ENCODE data around the gene FGD2.

FGD2 gene

DNA sequence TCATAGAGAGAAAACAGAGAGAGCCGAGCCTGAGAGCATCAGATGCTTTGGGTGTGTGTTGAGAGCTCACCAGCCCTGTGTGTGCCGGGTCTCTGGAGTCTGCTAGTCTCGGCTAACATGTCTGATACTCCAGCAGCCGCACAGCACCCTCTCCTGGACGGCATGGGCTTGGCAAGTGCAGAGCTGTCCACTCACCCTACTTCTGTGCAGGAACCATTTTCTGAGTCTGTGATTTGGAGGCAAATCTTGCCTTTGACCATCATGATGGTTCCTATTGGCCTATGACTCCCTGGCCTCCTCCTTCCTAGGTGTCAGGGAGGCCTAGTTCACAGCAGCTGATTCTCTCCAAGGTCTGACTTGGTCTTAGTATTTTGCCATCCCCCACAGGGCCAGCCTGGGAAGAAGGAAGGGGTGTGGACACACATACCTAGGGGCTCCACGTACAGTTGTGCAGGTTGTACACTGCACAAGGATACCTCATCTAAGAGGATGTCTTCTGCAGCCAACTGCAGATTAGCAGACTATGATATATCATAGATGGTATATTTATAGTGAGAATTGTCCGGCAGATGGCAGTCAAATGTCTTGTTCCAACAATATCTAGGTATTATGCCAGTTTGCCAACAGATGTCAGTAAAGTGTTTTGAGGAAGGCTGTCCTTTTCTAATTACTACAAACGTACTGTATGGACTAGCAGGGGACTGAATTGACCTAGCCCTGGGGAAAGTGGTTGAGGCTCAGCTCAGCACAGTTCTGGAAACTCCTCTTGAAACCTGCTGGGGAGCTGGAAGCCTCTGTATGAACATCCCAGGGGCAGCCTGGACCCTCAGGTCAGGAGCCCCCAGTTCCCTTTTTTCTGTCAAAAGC lies 13.0 kb downstream of the FGD2 start:
- DNase-seq (ENCODE audit: low spot score): peak; percentile 92

DNA sequence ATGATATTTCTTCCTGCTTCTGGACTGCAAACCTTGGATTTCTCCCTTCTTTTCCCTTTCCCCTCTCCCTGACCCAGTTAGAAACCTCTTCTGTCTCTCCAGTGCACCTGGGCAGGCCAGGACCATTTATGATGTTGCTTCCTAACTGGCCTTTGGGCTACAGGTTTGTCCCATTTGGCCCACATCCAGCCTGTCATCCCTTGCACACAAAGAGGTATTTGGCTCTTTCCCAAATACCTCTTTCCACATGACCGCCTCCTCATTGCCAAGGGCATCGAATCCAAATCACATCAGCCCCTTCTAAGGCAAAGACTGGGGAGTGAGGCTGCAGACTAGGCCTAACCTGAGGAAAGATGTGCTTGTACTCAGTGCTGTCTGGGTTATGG lies 13.6 kb downstream of the FGD2 start:
- DNase-seq (ENCODE audit: low spot score): no peak

DNA sequence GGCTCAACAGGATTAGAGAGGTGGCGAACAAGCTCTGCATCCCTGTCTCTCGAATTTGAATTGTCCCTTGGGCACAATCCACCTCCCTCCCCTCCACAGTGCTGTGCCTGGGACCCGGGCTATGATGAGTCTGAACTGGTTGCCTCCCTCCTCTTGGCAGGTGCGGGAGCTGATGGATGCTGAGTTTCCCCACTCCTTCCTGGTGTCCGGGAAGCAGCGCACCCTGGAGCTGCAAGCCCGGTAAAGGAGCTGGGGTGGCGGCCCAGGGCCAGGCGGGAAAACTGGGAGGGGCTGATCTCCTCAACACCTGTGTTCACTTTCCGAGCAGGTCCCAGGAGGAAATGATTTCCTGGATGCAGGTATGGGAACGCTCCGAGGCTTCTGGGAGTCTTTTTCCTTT lies 14.9 kb downstream of the FGD2 start:
- no peak for DNase-seq (ENCODE audit: low spot score)

GRCh38 chr6:37020812-37021211 lies 15.4 kb downstream of the FGD2 start:
- no peak for DNase-seq (ENCODE audit: low spot score)

DNA sequence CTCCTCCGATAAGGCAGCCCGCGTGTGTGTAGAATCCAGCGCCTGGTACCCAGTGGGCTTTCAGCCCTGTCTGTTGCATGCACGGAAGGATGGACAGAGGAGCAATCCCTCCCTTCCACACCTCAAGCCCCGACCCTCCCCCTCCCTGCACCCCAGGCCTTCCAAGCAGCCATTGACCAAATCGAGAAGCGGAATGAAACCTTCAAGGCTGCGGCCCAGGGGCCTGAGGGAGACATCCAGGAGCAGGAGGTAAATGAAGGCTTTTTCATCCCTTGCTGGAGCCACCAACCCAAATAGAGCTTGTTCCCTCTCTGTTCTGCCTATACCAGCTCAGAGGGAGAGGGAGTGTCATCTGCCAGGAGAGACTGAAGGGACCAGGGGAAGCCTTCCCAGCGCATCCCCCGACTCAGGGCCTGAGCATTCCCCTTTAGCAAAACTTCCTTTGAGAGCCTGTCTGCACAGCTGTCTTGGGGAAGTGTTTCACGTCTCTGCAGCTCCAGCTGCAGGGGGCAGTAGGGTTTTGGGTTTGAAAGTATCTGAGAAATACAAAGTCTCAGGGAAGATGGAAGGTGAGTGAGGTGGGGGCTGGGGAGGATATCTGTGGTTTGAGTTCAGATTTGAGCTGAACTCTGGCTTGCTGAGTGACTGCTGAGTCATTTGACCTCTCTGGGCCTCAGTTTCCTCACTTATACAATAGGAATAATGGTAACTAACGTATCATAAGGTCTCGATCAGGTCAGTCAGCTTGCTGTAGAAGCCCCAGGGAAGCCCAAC lies 16.1 kb downstream of the FGD2 start:
- DNase-seq (ENCODE audit: low spot score): peak; percentile 88

GRCh38 chr6:37022135-37022863 lies 16.8 kb downstream of the FGD2 start:
- DNase-seq (ENCODE audit: low spot score): no peak

- DNase-seq (ENCODE audit: low spot score): peak; percentile 44
These were observed 19.3 kb downstream of the FGD2 start for GRCh38 chr6:37024656-37025337.

- DNase-seq (ENCODE audit: low spot score): no peak
These were observed 20.4 kb downstream of the FGD2 start for GRCh38 chr6:37025621-37026466.

DNA sequence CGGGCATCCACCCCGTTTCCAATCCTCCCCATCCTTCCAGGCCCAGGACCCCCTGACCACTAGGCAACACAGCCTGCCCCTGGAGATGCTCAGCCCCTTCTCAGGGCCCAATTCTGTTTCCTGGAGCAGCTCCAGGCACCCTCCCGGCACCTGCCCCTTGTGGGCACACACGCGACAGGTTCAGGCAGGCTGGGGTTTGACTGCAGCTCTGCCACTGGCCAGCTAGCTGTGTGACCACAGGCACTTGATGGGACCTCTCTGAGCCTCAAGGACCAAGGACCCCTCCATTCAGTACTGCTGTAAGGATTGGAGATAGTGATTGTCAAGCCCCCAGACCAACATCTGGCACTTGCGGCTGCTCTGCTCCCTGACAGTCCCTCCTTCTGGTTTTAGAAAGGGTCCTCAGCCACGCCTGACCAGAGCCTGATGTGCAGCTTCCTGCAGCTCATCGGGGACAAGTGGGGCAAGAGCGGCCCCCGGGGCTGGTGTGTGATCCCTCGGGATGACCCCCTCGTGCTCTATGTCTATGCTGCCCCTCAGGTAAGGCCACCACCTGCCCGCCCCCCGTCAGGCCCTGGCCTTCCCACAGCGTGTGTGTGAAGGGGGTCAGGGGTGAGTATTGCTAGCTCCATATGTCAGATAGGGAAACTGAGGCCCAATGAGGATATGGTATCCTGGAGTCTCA lies 21.7 kb downstream of the FGD2 start:
- DNase-seq (ENCODE audit: low spot score): no peak

DNA sequence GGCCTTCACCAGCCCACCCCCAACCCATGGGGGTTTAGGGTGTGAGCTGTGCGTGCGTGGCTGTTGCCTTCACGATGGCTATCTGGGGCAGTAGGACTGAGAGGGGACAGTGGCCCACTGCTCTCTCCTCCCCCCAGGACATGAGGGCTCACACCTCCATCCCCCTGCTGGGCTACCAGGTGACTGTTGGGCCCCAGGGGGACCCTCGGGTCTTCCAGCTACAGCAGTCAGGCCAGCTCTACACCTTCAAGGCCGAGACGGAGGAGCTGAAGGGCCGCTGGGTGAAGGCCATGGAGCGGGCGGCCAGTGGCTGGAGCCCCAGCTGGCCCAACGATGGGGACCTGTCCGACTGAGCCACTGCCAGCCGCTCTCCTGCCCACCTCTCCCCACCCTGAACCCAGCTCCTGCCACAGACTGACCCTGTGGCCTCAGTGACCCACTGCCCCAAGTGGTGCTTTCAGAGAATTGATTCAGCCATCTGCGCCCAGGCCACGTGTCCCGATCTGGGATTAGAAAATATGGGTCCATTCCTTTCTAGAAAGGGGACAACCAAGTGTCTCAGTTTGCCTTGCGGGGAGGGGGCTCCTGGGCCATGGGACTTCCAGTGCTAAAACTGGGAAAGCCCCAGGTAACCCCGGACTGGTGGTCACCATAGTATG lies 22.5 kb downstream of the FGD2 start:
- DNase-seq (ENCODE audit: low spot score): no peak

- DNase-seq (ENCODE audit: low spot score): peak; percentile 40
These were observed 24.0 kb downstream of the FGD2 start for GRCh38 chr6:37029249-37029971.

DNA sequence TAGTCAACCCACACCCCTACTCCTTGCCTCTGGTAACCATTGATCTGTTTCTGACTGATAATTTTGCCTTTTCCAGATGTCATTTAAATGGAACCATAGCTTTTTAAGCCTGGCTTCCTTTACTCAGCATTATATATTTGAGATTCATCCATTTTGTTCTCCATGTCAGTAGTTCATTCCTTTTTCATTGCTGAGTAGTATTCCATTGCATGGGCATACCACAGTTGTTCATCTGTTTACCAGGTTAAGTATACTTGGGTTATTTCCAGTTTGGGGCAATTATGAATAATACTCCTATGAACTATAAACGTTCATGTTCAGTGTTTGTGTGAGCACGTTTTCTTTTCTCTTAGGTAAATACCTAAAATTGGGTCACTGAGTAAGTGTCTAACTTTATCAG lies 25.1 kb downstream of the FGD2 start:
- DNase-seq (ENCODE audit: low spot score): no peak

GRCh38 chr6:37032239-37032638 lies 26.8 kb downstream of the FGD2 start:
- DNase-seq (ENCODE audit: low spot score): no peak

GRCh38 chr6:37033255-37033654 lies 27.8 kb downstream of the FGD2 start:
- DNase-seq (ENCODE audit: low spot score): no peak

DNA sequence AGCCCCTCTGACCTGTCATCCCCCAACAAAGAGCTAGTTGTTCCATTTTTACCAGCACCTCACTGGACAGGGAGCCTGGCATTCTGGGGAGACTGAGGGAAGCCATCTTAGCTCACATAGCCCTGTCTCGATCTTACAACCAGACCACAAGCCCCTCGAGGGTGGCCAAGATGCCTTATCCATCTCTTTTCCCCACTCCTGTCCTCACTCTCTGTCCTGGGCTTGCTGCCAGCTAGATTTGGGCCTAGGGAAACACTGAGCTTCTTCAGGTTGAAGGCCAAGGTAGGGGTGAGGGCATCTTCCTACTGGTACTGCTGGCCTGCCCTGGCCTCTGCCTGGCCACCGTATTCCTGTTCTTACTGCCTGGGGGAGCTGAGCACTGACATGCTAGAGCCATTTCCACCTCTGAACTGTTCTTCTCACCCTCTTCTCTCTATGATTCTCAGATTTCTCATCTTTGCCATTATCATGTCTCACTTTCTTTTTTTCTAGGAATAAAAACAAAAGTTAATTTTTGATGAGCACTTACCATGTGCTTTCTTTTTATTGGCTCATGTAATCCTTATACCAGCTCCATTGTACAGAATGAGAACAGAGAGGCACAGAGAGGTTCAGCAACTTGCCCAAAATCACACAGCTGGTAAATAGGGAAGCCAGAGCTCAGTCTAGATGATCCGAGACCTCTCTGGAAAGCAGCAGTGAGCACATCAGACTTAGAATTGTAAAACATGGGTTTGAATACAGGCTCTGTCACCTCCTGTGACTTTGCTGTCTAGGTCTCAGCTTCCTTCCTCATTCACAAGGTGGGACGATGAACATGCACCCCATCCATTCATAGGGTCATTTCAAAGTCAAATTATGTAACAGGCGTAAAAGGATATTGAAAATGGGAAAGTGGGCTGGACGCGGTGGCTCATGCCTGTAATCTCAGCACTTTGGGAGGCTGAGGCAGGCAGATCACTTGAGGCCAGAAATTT lies 28.7 kb downstream of the FGD2 start:
- no peak for DNase-seq (ENCODE audit: low spot score)

DNA sequence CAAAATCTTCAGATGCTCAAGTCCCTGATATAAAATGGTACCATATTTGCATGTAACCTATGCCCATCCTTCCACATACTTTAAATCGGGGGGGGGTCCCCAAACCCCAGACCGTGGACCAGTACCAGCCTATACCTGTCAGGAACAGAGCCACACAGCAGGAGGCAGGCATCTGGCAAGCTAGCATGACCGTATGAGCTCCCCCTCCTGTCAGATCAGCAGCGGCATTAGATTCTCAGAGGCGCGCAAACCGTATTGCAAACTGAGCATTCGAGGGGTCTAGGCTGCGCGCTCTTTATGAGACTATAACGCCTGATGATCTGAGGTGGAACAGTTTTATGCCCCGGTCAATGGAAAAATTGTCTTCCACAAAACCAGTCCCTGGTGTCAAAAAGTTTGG lies 30.7 kb downstream of the FGD2 start:
- DNase-seq (ENCODE audit: low spot score): no peak

GRCh38 chr6:37038292-37039198 lies 33.1 kb downstream of the FGD2 start:
- DNase-seq (ENCODE audit: low spot score): no peak

Data from CD4-positive, alpha-beta T cell treated with Interleukin-6 at 100 ng/mL for 8 hours (primary cell).